ENCODE measurements around the gene JPH2. TPM values are rescaled to one million over a fixed set of nuclear protein-coding genes. Genes with fewer than 3 reads are reported as not detected.
A peak's percentile ranks its signal among the peaks of the same experiment; 100 is the strongest.
"Not testable (repeated sequence)": the region's sequence is repeated elsewhere in the genome, so short reads cannot be mapped to it uniquely, and the experiment has no call there.

JPH2 gene
- total and polyA plus RNA-seq, 2 experiments from 2014 or later, result 0.16 to 1.1 TPM

- H3K9me2 ChIP-seq (ENCODE audit: insufficient read depth), result not testable (repeated sequence)
Measured at GRCh38 chr20:44190197-44190852, 3.3 kb upstream of the JPH2 start.

DNA sequence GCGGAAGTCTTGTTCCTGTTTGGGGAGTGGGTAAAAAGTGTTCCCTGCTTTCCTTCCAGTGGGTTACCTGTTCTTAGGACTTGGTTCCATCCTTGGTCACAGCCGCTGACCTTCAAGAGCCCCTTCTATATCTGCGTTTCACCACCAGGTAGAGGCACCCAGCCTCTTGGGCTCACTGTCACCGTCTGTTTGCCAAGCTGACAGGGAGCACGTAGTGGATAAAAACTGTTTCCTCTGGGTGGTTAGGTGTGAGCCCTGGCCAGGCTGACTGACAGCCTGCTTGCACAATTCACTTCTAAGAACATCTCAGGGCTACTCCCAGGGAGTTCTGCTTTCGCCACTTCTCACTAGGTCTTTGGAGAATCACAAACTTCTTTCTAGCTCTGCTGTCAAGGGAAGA, 1.8 kb upstream of the JPH2 start:
- Mint-ChIP-seq H3K36me3 (ENCODE audit: low read depth) (no peaks in the 10 kb centered on the region), H3K4me1 (peaks cover 16% of the 10 kb centered on the region; the same call in 2 of the 3 replicates), H3K27ac (no peak overlapping the region), H3K27me3 (ENCODE audit: insufficient read depth, low read depth, poor library complexity) (peaks cover 4% of the 10 kb centered on the region), H3K9me3 (no peaks in the 10 kb centered on the region), H3K4me3 (no peak overlapping the region)
- H4K20me1 ChIP-seq (replicated peaks; ENCODE audit: insufficient read depth), result no peaks in the 10 kb centered on the region
- no peaks in the 10 kb centered on the region for H3K36me3 ChIP-seq (ENCODE audit: insufficient read depth)
- no peak overlapping the region for H3K27ac ChIP-seq (ENCODE audit: low read depth)
- no peaks in the 10 kb centered on the region for H3K9me2 ChIP-seq (ENCODE audit: insufficient read depth)
- peaks cover 4% of the 10 kb centered on the region; the same call in 1 of the 2 replicates for H3K27me3 ChIP-seq (ENCODE audit: insufficient read depth)
- H3K4me3 ChIP-seq, result no peak overlapping the region
- H2AFZ ChIP-seq, result no peak overlapping the region
- ATAC-seq, result no peak
- H3K4me2 ChIP-seq, result no peak overlapping the region
- DNase-seq (ENCODE audit: low spot score), result no peak
- H3K4me1 ChIP-seq (ENCODE audit: insufficient read depth), result peaks cover 6% of the 10 kb centered on the region; the same call in 1 of the 2 replicates
- no peaks in the 10 kb centered on the region for H3K79me2 ChIP-seq (replicated peaks; ENCODE audit: insufficient read depth)
- H3F3A ChIP-seq (replicated peaks; ENCODE audit: low read depth), result no peaks in the 10 kb centered on the region
- TF ChIP-seq STAT1 (IDR thresholded peaks at IDR 0.05; ENCODE audit: unreplicated experiment) (no peak), EZH2phosphoT487 (IDR thresholded peaks at IDR 0.05; ENCODE audit: unreplicated experiment) (no peak), POLR2AphosphoS5 (IDR thresholded peaks at IDR 0.05; ENCODE audit: low read depth) (no peak), ETS1 (IDR thresholded peaks at IDR 0.05) (no peak), EZH2 (IDR thresholded peaks at IDR 0.05; ENCODE audit: low read depth, unreplicated experiment) (no peak), ZNF114 (CRISPR knock-in tag; IDR thresholded peaks at IDR 0.05) (no peak), JUNB (IDR thresholded peaks at IDR 0.05; ENCODE audit: unreplicated experiment) (no peak), CREB1 (CRISPR knock-in tag; IDR thresholded peaks at IDR 0.05; ENCODE audit: low read depth) (no peak)
- TF ChIP-seq, protein P1, sequence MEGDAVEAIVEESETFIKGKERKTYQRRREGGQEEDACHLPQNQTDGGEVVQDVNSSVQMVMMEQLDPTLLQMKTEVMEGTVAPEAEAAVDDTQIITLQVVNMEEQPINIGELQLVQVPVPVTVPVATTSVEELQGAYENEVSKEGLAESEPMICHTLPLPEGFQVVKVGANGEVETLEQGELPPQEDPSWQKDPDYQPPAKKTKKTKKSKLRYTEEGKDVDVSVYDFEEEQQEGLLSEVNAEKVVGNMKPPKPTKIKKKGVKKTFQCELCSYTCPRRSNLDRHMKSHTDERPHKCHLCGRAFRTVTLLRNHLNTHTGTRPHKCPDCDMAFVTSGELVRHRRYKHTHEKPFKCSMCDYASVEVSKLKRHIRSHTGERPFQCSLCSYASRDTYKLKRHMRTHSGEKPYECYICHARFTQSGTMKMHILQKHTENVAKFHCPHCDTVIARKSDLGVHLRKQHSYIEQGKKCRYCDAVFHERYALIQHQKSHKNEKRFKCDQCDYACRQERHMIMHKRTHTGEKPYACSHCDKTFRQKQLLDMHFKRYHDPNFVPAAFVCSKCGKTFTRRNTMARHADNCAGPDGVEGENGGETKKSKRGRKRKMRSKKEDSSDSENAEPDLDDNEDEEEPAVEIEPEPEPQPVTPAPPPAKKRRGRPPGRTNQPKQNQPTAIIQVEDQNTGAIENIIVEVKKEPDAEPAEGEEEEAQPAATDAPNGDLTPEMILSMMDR (conservative IDR thresholded peaks at IDR 0.05; ENCODE audit: low read depth in 2 of 2), result no peak

More at GRCh38 chr20:44190197-44190852, 3.3 kb upstream of the JPH2 start:
- not testable (repeated sequence) for H3K9me3 Mint-ChIP-seq; H3K4me3 ChIP-seq; H3K79me2 ChIP-seq (replicated peaks; ENCODE audit: insufficient read depth); H3K4me1 ChIP-seq (ENCODE audit: insufficient read depth); H2AFZ ChIP-seq; H3K36me3 Mint-ChIP-seq (ENCODE audit: low read depth); H3K27ac ChIP-seq (ENCODE audit: low read depth); H3K27me3 Mint-ChIP-seq (ENCODE audit: insufficient read depth, low read depth, poor library complexity); H3K36me3 ChIP-seq (ENCODE audit: insufficient read depth); H3K4me3 Mint-ChIP-seq; H3K4me2 ChIP-seq; H4K20me1 ChIP-seq (replicated peaks; ENCODE audit: insufficient read depth); H3K27ac Mint-ChIP-seq; H3F3A ChIP-seq (replicated peaks; ENCODE audit: low read depth); H3K27me3 ChIP-seq (ENCODE audit: insufficient read depth)
- ATAC-seq (peak; percentile 9; the same call in 2 of the 3 replicates), DNase-seq (ENCODE audit: low spot score) (peak; percentile 87)
- TF ChIP-seq, protein P1 (conservative IDR thresholded peaks at IDR 0.05; ENCODE audit: low read depth in 2 of 2), result peak; percentile 86 to 89
- H3K4me1 Mint-ChIP-seq, result peaks cover 16% of the 10 kb centered on the region; the same call in 2 of the 3 replicates

Data from GM23338 (cell line).